Activated CD4-positive, alpha-beta memory T cell treated with anti-CD3 and anti-CD28 coated beads, Interleukin-2, amount 10 ng/mL, durations not matched to agents 7 days and 5 days (primary cell): ENCODE measurements around the gene TIAM1. TPM values are rescaled to one million over a fixed set of nuclear protein-coding genes. Genes with fewer than 3 reads are reported as not detected.

Experiments
- CTCF ChIA-PET: fragments of 350-600 bp; sonication (Branson Sonifier 250); formaldehyde crosslinking; loops from one replicate; lab custom pipeline; 2021; ENCODE audit warnings: antibody characterized with exemption, inconsistent platforms; lab: Charles Lee
- POLR2A ChIA-PET: fragments of 350-600 bp; sonication (Branson Sonifier 250); formaldehyde crosslinking; loops from one replicate; lab custom pipeline; 2021; ENCODE audit warnings: antibody characterized with exemption; lab: Charles Lee
- DNase-seq: peaks from one replicate; pipeline ENCODE4 v3.0.0-alpha.2; 2020
- H3K27ac Mint-ChIP-seq: one replicate; pipeline ENCODE4 v1.8.0; 2021; ENCODE audit warnings: mild to moderate bottlenecking, mixed read lengths
- H3K27me3 Mint-ChIP-seq: one replicate; pipeline ENCODE4 v1.8.0; 2021; ENCODE audit warnings: mixed read lengths
- H3K36me3 Mint-ChIP-seq: one replicate; pipeline ENCODE4 v1.8.0; 2021; ENCODE audit warnings: low read depth, mixed read lengths
- H3K4me1 Mint-ChIP-seq: one replicate; pipeline ENCODE4 v1.8.0; 2021; ENCODE audit warnings: mixed read lengths
- H3K4me3 Mint-ChIP-seq: one replicate; pipeline ENCODE4 v1.8.0; 2021; ENCODE audit warnings: mild to moderate bottlenecking, mixed read lengths
- H3K9me3 Mint-ChIP-seq: one replicate; pipeline ENCODE4 v1.8.0; 2021; ENCODE audit warnings: mixed read lengths
- total RNA-seq, 2 experiments: library from RNA; stranded (reverse); gene quantifications; one replicate each; pipeline ENCODE4 v1.2.3, GENCODE V29; 2021

The TIAM1 gene
- total RNA-seq, 2 experiments from 2014 or later = 57.6 to 60.6 TPM

DNA sequence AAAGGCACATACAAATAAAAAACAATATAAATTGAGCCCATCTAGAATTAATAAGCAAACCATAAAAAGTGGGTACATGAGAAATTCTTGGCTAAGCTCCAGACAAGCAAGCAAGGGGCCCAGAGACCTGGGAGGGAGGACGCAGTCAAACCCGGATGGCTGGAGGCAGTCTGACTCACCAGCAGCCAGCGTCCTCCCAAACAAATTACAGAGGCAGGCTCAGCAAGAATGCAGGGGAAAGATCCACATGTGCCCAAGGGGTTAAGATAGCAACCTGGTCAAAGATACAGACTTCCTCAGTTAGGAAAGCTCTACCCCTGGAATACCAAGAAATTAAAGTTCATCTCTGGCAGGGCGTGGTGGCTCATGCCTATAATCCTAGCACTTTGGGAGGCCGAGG lies 7.4 kb upstream of the TIAM1 start:
- Mint-ChIP-seq H3K9me3 (peaks cover 12% of the 10 kb centered on the region), H3K27ac (no peak overlapping the region), H3K4me3 (no peak overlapping the region), H3K4me1 (peaks cover 52% of the 10 kb centered on the region), H3K27me3 (peaks cover 6% of the 10 kb centered on the region), H3K36me3 (peaks cover 27% of the 10 kb centered on the region)
- ChIA-PET CTCF (no interaction called here), POLR2A (interaction anchor here (1.0 to 3.8 kb wide), 2 partner anchors 26 to 207 kb away, joined by 3 to 21 read pairs; no protein-coding TSS in a partner anchor)
- no peak for DNase-seq

DNA sequence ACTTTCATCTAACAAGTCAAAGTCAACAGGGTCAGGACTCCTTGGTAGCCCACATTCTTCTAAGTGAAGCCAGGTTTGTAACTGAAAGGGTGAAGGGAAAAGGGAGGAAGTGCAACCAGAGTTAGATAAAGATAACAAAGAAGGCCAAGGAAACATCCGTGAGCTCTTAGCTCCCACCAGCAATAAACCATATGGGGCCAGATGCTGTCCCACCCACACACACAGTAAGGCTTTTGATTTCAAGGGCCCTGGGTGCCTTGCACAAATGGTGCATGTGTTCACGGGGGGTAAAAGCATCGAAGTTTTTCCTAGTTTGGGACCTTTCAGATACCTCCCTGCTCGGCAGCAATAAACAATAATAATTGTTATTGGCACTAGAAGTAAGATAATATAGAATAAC lies 5.1 kb upstream of the TIAM1 start:
- no peak for DNase-seq
- Mint-ChIP-seq H3K27ac (no peak overlapping the region), H3K27me3 (peaks cover 14% of the 10 kb centered on the region), H3K36me3 (peaks cover 21% of the 10 kb centered on the region), H3K9me3 (peaks cover 11% of the 10 kb centered on the region), H3K4me3 (no peak overlapping the region), H3K4me1 (peaks cover 41% of the 10 kb centered on the region)
- ChIA-PET POLR2A (no interaction called here), CTCF (no interaction called here)

DNA sequence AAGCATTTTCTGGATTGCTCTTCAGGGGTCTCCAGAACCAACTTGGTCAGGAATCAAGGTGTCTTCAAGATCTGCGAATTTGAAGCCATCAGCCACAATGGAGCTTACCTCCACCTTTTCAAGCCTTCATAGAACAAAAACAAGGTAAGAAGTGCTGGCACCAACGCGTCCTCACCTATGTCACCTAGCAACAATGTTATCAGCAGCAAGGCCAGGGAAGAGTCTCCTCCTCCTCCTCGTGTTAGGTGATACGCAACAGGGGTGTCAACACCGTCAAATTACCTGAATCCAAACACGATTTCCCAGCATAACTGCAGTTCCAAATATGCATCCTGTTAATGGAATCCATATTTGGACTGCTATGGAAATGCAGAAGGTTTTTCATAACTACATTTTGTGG lies 4.1 kb upstream of the TIAM1 start:
- CTCF ChIA-PET = interaction anchor here (1.2 to 1.6 kb wide), 2 partner anchors 48 to 211 kb away, joined by 3 to 5 read pairs; no protein-coding TSS in a partner anchor
- peaks cover 24% of the 10 kb centered on the region for H3K27me3 Mint-ChIP-seq
- no peak overlapping the region for H3K4me3 Mint-ChIP-seq
- DNase-seq = no peak
- peaks cover 26% of the 10 kb centered on the region for H3K36me3 Mint-ChIP-seq
- H3K4me1 Mint-ChIP-seq = peaks cover 43% of the 10 kb centered on the region
- H3K9me3 Mint-ChIP-seq = peaks cover 11% of the 10 kb centered on the region
- H3K27ac Mint-ChIP-seq = no peak overlapping the region
- POLR2A ChIA-PET = no interaction called here

DNA sequence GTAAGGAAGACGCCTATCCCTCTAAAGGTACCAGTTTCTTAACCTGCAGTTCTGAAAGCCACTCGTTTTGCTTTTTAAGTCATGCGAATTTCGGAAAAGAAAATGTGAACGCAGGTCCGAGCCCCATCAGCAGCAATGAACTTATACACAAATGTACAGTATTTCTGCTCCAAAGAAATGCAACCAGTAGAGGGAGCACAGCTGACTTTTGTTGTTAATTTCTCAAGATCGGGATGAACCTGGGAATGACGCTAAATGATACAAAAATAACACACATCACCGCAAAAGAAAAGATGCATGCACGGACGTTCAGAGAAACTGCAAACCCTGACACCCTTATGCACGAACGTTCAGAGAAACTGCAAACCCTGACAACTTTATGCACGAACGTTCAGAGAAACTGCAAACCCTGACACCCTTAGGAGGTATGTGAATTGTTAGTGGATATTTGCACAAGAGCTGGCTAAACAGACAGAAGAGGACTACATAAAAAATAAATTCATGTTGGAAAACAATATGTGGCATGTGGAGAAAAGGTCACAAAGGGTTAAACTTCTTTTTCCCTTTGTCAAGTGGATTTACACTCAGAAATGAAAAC lies 3.5 kb upstream of the TIAM1 start:
- H3K4me1 Mint-ChIP-seq = peaks cover 43% of the 10 kb centered on the region
- no peak overlapping the region for H3K4me3 Mint-ChIP-seq
- peaks cover 28% of the 10 kb centered on the region for H3K27me3 Mint-ChIP-seq
- POLR2A ChIA-PET = interaction anchor here (0.6 to 0.7 kb wide), 2 partner anchors 16 to 212 kb away, joined by 3 read pairs; no protein-coding TSS in a partner anchor
- H3K36me3 Mint-ChIP-seq = peaks cover 29% of the 10 kb centered on the region
- DNase-seq = no peak
- no peak overlapping the region for H3K27ac Mint-ChIP-seq
- H3K9me3 Mint-ChIP-seq = peaks cover 11% of the 10 kb centered on the region
- CTCF ChIA-PET = interaction anchor here (1.2 to 1.6 kb wide), 2 partner anchors 49 to 211 kb away, joined by 3 to 5 read pairs; no protein-coding TSS in a partner anchor

DNA sequence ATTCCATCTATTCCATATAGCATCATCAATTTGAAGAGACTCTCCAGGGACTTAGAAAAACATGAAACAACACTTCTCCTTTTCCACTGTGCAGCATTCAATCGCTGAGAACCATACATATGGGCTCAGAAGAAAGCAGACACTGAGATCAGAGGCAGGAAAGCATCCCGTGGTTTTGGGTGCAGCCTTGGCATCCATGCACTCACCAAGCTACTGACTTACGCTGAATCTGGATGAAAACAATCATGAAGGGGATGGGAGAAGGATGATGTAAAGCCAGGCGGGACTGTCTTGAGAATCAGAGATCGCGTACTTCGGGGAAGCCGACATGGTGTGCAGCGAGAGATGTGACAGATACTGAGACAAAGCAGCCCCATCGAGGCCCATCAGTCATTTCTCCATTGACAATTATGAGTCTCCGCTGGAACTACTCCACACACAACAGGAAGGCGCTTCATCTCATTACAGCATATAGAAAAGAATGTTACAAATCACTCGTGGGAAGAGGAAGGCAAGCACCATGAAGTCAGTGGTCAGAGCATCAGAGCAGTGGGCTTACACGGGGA lies 2.3 kb upstream of the TIAM1 start:
- DNase-seq = no peak
- POLR2A ChIA-PET = interaction anchor here (0.7 kb wide), 1 partner anchor 17 kb away, joined by 3 read pairs; no protein-coding TSS in a partner anchor
- Mint-ChIP-seq H3K4me3 (no peak overlapping the region), H3K27me3 (peaks cover 31% of the 10 kb centered on the region), H3K27ac (no peak overlapping the region), H3K9me3 (peaks cover 11% of the 10 kb centered on the region), H3K4me1 (peaks cover 44% of the 10 kb centered on the region), H3K36me3 (peaks cover 28% of the 10 kb centered on the region)
- CTCF ChIA-PET = no interaction called here

DNA sequence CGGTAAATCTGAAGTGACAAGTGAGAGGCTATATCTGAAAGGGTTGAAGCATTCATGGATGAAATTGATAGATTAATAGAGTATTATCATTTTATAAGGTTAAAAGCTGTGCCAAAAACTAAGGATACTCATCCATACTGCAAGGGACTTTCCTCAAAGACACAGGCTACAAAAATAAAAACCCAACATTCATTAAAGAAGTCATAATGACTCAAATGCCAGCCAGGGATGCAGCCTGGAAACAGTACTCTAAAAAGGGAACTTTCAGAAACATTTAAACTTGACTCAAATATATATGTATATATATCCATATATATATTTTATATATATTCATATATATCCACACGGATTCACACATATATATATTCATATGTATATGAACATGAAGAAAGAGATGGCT lies 1.1 kb upstream of the TIAM1 start:
- Mint-ChIP-seq H3K4me3 (no peak overlapping the region), H3K27me3 (peaks cover 31% of the 10 kb centered on the region), H3K36me3 (peaks cover 28% of the 10 kb centered on the region), H3K27ac (no peak overlapping the region), H3K4me1 (peaks cover 51% of the 10 kb centered on the region), H3K9me3 (peaks cover under 1% of the 10 kb centered on the region)
- ChIA-PET CTCF (no interaction called here), POLR2A (no interaction called here)
- DNase-seq = no peak

DNA sequence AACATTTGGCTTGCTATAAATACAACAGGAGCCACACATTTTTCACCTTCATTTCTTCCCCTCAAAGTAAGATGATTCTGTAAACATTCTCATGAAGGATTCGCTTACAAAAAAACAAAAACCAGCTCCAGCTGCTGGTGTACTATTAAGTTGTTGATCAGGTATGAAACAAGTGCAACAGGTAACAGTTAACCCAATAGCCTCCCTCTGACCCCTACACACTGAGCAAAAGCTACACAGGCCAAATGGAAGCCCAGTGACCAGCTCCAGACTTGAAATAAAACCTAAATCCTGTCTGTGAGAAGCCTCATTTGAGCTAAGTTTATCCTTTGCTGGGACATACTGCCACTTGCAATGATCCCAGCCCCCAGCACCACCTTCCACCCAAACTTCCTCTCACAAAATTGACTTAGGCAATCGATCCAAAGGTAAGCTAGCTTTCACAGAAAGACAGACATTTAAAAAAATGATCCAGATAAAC lies 991 bp downstream of the TIAM1 start:
- POLR2A ChIA-PET = interaction anchor here (0.7 to 2.9 kb wide), 9 partner anchors 10 to 216 kb away, joined by 3 to 26 read pairs (median 3); no protein-coding TSS in a partner anchor
- CTCF ChIA-PET = interaction anchor here (0.5 to 2.3 kb wide), 8 partner anchors 10 to 445 kb away, joined by 3 to 10 read pairs (median 4); no protein-coding TSS in a partner anchor
- Mint-ChIP-seq H3K4me1 (peaks cover 59% of the 10 kb centered on the region), H3K27me3 (peaks cover 35% of the 10 kb centered on the region), H3K4me3 (peak overlapping the region; percentile 91), H3K36me3 (peaks cover 42% of the 10 kb centered on the region), H3K27ac (peak overlapping the region; percentile 56), H3K9me3 (no peaks in the 10 kb centered on the region)
- DNase-seq = no peak

DNA sequence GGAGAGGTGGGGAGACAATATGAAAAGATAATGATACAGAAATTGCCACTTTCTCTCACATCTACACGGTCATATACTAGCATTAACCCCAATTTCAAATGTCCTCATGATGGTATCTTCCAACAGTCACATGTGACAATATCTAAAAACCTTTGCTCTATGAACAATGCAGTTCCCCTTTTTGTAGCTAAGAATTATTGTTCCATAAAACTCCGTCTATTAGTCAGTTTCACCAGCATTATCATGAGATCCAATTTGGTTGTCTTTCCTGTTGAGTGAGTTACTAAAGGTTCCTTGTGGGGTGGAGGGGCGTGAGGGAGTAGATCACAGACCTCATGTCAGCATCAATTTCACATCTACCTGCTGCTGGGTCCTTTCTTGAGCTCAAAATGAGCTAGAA lies 1.7 kb downstream of the TIAM1 start:
- Mint-ChIP-seq H3K36me3 (peaks cover 46% of the 10 kb centered on the region), H3K4me3 (peak overlapping the region; percentile 91), H3K9me3 (no peaks in the 10 kb centered on the region), H3K27ac (no peak overlapping the region), H3K27me3 (peaks cover 33% of the 10 kb centered on the region), H3K4me1 (peaks cover 59% of the 10 kb centered on the region)
- POLR2A ChIA-PET = interaction anchor here (0.6 to 2.9 kb wide), 6 partner anchors 11 to 210 kb away, joined by 3 to 26 read pairs (median 3); no protein-coding TSS in a partner anchor
- CTCF ChIA-PET = interaction anchor here (0.5 to 2.3 kb wide), 5 partner anchors 101 to 445 kb away, joined by 4 to 10 read pairs (median 5); no protein-coding TSS in a partner anchor
- no peak for DNase-seq

DNA sequence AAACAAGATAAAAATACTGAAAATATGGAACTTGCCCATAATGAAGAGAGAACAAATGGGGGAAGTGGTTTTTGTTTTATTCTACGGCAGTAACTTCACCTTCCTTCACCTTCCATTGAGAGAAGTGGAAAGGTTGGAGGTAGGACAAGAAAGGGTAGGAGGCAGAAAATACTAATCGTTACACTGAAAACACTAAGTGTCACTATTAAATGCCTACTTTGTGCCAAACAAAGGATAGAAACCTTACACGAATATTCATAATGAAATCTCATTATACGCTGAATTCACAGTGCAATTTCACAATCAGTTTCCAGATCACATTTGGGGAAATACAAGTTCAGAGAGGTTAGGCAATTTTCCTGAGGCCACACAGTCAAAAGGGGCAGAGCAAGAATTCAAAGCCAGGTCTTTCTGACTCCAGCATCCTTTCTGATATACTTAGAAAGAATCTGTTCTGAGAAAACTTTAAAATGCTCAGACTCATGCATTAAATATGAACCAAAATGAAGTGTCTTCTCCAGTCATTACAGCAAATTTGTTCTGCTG lies 3.0 kb downstream of the TIAM1 start:
- Mint-ChIP-seq H3K9me3 (no peaks in the 10 kb centered on the region), H3K27me3 (peaks cover 26% of the 10 kb centered on the region), H3K4me1 (peaks cover 62% of the 10 kb centered on the region), H3K27ac (no peak overlapping the region), H3K4me3 (peak overlapping the region; percentile 26), H3K36me3 (peaks cover 57% of the 10 kb centered on the region)
- ChIA-PET POLR2A (no interaction called here), CTCF (no interaction called here)
- no peak for DNase-seq

DNA sequence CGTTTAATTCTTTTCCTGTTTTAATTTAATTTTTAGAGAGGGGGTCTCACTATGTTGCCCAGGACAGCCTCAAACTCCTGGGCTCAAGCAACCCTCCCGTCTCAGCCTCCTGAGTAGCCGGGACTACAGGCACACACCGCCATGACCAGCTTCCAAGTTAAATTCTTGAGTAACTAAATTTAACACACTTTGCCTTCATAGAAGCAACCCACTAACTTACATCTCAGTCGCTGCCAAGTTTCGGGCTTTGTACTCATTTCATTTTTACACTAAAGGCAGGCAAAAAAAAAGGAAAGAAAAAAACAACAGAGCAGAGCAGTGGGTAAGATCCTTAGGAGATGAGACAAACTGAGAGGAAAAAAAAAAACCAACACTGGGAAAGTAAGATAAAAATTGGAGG lies 3.5 kb downstream of the TIAM1 start:
- ChIA-PET CTCF (interaction anchor here (0.5 kb wide), 1 partner anchor 241 kb away, joined by 3 read pairs; no protein-coding TSS in a partner anchor), POLR2A (no interaction called here)
- DNase-seq = no peak
- Mint-ChIP-seq H3K4me3 (peak overlapping the region; percentile 26), H3K4me1 (peaks cover 66% of the 10 kb centered on the region), H3K27ac (no peak overlapping the region), H3K9me3 (no peaks in the 10 kb centered on the region), H3K36me3 (peaks cover 61% of the 10 kb centered on the region), H3K27me3 (peaks cover 26% of the 10 kb centered on the region)

DNA sequence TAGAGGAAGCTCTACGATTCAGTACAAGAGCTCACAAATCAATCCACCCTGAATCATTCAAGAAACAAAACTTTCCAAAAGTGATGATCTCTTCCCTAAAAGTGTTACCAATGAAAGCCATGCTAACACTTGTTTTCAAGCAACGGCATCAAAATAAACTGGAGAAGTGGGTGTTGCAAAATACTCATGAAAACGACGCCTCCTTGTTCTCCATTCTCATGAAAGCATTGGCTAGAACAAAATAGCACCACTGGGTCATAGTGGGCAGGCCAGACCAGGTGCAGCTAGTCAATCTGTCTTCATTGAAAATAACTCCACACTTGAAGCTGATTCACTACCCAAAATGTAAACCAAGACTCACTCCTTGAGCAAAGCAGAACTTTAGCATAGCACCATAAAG lies 4.3 kb downstream of the TIAM1 start:
- H3K4me1 Mint-ChIP-seq = peaks cover 67% of the 10 kb centered on the region
- DNase-seq = no peak
- H3K27ac Mint-ChIP-seq = no peak overlapping the region
- ChIA-PET POLR2A (interaction anchor here (1.3 kb wide), 1 partner anchor 15 kb away, joined by 5 read pairs; no protein-coding TSS in a partner anchor), CTCF (no interaction called here)
- no peak overlapping the region for H3K4me3 Mint-ChIP-seq
- peaks cover 67% of the 10 kb centered on the region for H3K36me3 Mint-ChIP-seq
- no peaks in the 10 kb centered on the region for H3K9me3 Mint-ChIP-seq
- H3K27me3 Mint-ChIP-seq = peaks cover 23% of the 10 kb centered on the region

DNA sequence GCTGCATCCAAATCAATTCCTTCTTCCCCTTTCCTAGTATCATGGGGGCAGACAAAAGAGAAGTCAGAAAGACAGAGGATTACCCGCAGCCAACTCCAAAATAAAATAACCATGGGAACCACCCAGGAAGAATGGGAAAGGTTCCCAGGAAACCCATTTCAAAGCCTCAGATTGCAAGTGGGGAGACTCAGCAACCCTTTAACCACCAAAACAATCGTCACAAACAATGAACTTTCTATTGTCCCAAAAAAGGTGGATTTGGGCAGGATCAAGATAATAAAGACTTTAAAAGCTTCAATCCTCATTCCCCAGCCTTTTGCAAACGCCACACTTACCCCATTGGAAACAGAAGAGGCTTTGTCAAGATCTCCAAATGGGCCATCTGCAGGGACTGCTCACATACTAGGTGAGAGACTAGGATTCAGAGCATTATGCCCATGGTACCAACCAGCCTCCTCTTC lies 5.1 kb downstream of the TIAM1 start:
- Mint-ChIP-seq H3K36me3 (peaks cover 69% of the 10 kb centered on the region), H3K4me1 (peaks cover 65% of the 10 kb centered on the region), H3K27ac (no peak overlapping the region), H3K4me3 (no peak overlapping the region), H3K9me3 (no peaks in the 10 kb centered on the region), H3K27me3 (peaks cover 18% of the 10 kb centered on the region)
- POLR2A ChIA-PET = interaction anchor here (1.3 kb wide), 1 partner anchor 15 kb away, joined by 5 read pairs; no protein-coding TSS in a partner anchor
- no peak for DNase-seq
- CTCF ChIA-PET = no interaction called here
